ACC112 (cell line): ENCODE measurements around the gene PDLIM5.

ENCODE experiments used
- H2AFZ ChIP-seq: fragments of 200-600 bp; sonication (generic); one replicate; pipeline ENCODE4 v1.6.0; 2017; ENCODE audit warnings: antibody characterized with exemption, low read length; ENCODE audit not compliant: unreplicated experiment
- H3K27ac ChIP-seq: fragments of 200-600 bp; sonication (generic); 2 replicates; pipeline ENCODE4 v1.5.1; 2014; ENCODE audit warnings: low read depth, mild to moderate bottlenecking, antibody characterized with exemption, low read length, moderate library complexity
- H3K27me3 ChIP-seq: fragments of 200-600 bp; sonication (generic); 2 replicates; pipeline ENCODE4 v1.6.1; 2014; ENCODE audit warnings: mild to moderate bottlenecking, antibody characterized with exemption, low read length, moderate library complexity, mixed read lengths; ENCODE audit not compliant: insufficient read depth
- H3K36me3 ChIP-seq: fragments of 200-600 bp; sonication (generic); 2 replicates; pipeline ENCODE4 v1.6.1; 2016; ENCODE audit warnings: mild to moderate bottlenecking, antibody characterized with exemption, low read length, moderate library complexity, mixed read lengths; ENCODE audit not compliant: insufficient read depth
- H3K4me1 ChIP-seq: fragments of 200-600 bp; sonication (generic); one replicate; pipeline ENCODE4 v1.6.1; 2016; ENCODE audit warnings: low read length, mixed read lengths; ENCODE audit not compliant: insufficient read depth, unreplicated experiment, control insufficient read depth
- H3K4me3 ChIP-seq: fragments of 200-600 bp; sonication (generic); 2 replicates; pipeline ENCODE4 v1.5.1; 2014; ENCODE audit warnings: mild to moderate bottlenecking, low read depth, low read length
- H3K79me2 ChIP-seq: fragments of 200-600 bp; sonication (generic); one replicate; pipeline ENCODE4 v1.6.0; 2016; ENCODE audit warnings: low read length; ENCODE audit not compliant: control insufficient read depth, unreplicated experiment, insufficient read depth

The PDLIM5 gene

GRCh38 chr4:94523033-94523580 lies 71.4 kb downstream of the PDLIM5 start:
- Histone ChIP-seq H3K27ac (peak overlapping the region; percentile 75), H3K79me2 (peaks cover 71% of the 10 kb centered on the region), H3K36me3 (peaks cover 4% of the 10 kb centered on the region; the same call in 1 of the 2 replicates), H2AFZ (no peak overlapping the region), H3K4me1 (peaks cover 40% of the 10 kb centered on the region), H3K27me3 (no peaks in the 10 kb centered on the region), H3K4me3 (no peak overlapping the region)

DNA sequence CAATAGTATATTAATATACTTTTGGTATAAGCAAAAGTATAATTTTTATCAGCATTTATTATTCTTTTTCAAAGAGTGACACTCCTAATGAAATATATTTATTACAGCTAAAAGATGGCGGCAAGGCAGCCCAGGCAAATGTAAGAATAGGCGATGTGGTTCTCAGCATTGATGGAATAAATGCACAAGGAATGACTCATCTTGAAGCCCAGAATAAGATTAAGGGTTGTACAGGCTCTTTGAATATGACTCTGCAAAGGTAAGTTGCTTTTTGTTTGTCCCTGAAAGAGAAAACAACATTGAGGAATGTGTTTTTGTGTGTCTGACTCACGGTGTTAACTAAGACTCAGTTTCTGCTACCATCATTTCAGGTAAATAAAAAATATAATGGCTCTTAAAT lies 71.9 kb downstream of the PDLIM5 start:
- H3K27ac ChIP-seq, result peak overlapping the region; percentile 75
- no peak overlapping the region for H2AFZ ChIP-seq
- peaks cover 40% of the 10 kb centered on the region for H3K4me1 ChIP-seq
- peaks cover 4% of the 10 kb centered on the region; the same call in 1 of the 2 replicates for H3K36me3 ChIP-seq
- no peak overlapping the region for H3K4me3 ChIP-seq
- H3K27me3 ChIP-seq, result no peaks in the 10 kb centered on the region
- peaks cover 72% of the 10 kb centered on the region for H3K79me2 ChIP-seq

GRCh38 chr4:94525993-94526728 lies 74.4 kb downstream of the PDLIM5 start:
- H3K27me3 ChIP-seq, result no peaks in the 10 kb centered on the region
- peaks cover 6% of the 10 kb centered on the region; the same call in 1 of the 2 replicates for H3K36me3 ChIP-seq
- H3K4me3 ChIP-seq, result peak overlapping the region; percentile 66
- peaks cover 60% of the 10 kb centered on the region for H3K79me2 ChIP-seq
- H3K27ac ChIP-seq, result peak overlapping the region; percentile 85
- peaks cover 59% of the 10 kb centered on the region for H3K4me1 ChIP-seq
- no peak overlapping the region for H2AFZ ChIP-seq

- no peak overlapping the region for H3K27ac ChIP-seq
These were observed 76.0 kb downstream of the PDLIM5 start for GRCh38 chr4:94527556-94528233.

DNA sequence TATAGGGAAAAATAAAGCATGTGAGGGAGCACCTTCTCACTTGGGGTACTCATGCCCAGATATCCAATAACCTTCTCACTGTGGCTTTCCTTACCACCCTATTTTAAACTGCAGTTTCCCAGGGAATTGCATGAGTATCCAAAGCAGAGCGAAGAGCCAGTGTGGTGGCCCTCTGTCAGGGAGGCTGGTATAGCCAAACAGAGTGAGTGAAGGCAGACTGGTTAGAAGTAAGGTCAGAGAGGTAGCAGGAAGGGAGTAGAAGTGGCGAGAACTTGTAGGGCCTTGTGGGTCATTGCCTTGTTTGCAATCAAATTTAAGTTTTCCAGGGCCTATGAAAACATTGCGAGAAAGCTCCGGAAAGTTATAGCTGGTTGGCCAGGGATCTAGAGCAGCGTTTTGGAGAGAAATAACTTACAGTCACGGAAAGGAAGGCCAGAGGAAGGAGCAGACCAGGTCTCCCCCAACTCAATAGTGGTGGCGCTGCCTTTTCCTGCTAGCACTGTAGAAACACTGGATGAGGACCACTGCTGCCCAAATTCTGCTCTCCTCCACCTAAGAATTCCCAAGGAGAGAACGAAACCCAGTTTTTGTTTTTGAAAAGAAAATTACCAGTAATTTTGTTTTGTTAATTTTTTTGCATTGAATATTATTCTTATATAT lies 77.2 kb downstream of the PDLIM5 start:
- H3K36me3 ChIP-seq, result peaks cover 3% of the 10 kb centered on the region; the same call in 1 of the 2 replicates
- peaks cover 51% of the 10 kb centered on the region for H3K79me2 ChIP-seq
- H3K27me3 ChIP-seq, result no peaks in the 10 kb centered on the region
- H3K4me3 ChIP-seq, result no peak overlapping the region
- H3K4me1 ChIP-seq, result peaks cover 68% of the 10 kb centered on the region
- no peak overlapping the region; the same call in 1 of the 2 replicates for H3K27ac ChIP-seq
- no peak overlapping the region for H2AFZ ChIP-seq

More at GRCh38 chr4:94527556-94528233, 76.0 kb downstream of the PDLIM5 start:
- H3K79me2 ChIP-seq, result peaks cover 49% of the 10 kb centered on the region
- H2AFZ ChIP-seq, result no peak overlapping the region
- H3K27me3 ChIP-seq, result no peaks in the 10 kb centered on the region
- H3K4me3 ChIP-seq, result no peak overlapping the region
- H3K4me1 ChIP-seq, result peaks cover 70% of the 10 kb centered on the region
- H3K36me3 ChIP-seq, result peaks cover 3% of the 10 kb centered on the region; the same call in 1 of the 2 replicates

GRCh38 chr4:94530073-94530472 lies 78.3 kb downstream of the PDLIM5 start:
- H2AFZ ChIP-seq, result no peak overlapping the region
- peaks cover 3% of the 10 kb centered on the region; the same call in 1 of the 2 replicates for H3K36me3 ChIP-seq
- peaks cover 56% of the 10 kb centered on the region for H3K79me2 ChIP-seq
- H3K4me1 ChIP-seq, result peaks cover 73% of the 10 kb centered on the region
- no peaks in the 10 kb centered on the region for H3K27me3 ChIP-seq
- peak overlapping the region; percentile 45 for H3K27ac ChIP-seq
- H3K4me3 ChIP-seq, result no peak overlapping the region

DNA sequence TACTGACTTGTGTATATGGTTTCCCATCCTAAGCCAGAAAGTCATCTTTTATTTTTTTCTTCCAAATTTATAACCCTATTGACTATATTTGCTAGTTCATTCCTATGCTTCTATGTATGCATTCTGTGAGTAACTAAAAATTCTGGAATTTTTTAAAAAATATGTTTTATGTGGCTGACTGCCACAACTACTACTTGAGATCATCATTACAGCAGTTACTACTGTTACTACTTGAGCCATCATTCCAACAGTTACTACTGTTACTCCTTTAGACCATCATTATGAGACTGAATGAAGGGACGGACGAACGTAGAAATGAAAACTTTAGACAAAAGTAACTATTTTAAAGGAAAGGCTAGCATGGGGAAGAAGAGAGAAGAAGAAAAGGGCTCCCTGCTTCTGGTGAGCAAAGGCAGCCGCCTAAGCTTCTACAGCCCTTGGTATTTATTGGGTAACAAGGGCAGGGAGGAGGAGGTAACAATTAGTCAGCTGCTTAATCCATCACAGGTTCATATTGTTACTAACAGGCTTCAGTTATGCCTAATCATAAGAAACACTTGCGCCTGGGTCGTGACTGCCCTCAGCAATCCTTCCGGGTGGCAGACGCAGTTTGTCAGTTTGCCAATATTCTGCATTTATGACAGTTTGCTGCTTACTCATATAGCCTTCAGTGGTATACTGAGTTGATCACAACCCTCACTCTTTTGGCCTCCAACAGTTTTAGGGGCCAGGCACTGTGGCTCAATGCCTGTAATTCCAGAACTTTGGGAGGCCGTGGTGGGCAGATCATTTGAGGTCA lies 80.4 kb downstream of the PDLIM5 start:
- peak overlapping the region; percentile 66 for H3K27ac ChIP-seq

GRCh38 chr4:94533405-94534223 lies 81.9 kb downstream of the PDLIM5 start:
- no peak overlapping the region for H2AFZ ChIP-seq
- H3K27me3 ChIP-seq, result no peaks in the 10 kb centered on the region
- peak overlapping the region; percentile 66; the same call in 1 of the 2 replicates for H3K27ac ChIP-seq
- H3K4me1 ChIP-seq, result peaks cover 73% of the 10 kb centered on the region
- peaks cover 3% of the 10 kb centered on the region; the same call in 1 of the 2 replicates for H3K36me3 ChIP-seq
- H3K79me2 ChIP-seq, result peaks cover 63% of the 10 kb centered on the region
- H3K4me3 ChIP-seq, result no peak overlapping the region

More for the DNA sequence above, 80.4 kb downstream of the PDLIM5 start:
- Histone ChIP-seq H3K4me1 (peaks cover 66% of the 10 kb centered on the region), H3K4me3 (no peak overlapping the region), H2AFZ (no peak overlapping the region), H3K27me3 (no peaks in the 10 kb centered on the region), H3K36me3 (peaks cover 3% of the 10 kb centered on the region; the same call in 1 of the 2 replicates), H3K79me2 (peaks cover 64% of the 10 kb centered on the region)
